ENCODE measurements around the gene ARHGAP22. TPM values are rescaled to one million over a fixed set of nuclear protein-coding genes. Genes with fewer than 3 reads are reported as not detected.
A peak's percentile ranks its signal among the peaks of the same experiment; 100 is the strongest.

The ARHGAP22 gene
- total RNA-seq, 1 donor from 2014 or later = 2.2 TPM

- no peak for DNase-seq
Observed at GRCh38 chr10:48605786-48606529, 1.1 kb upstream of the ARHGAP22 start.

DNA sequence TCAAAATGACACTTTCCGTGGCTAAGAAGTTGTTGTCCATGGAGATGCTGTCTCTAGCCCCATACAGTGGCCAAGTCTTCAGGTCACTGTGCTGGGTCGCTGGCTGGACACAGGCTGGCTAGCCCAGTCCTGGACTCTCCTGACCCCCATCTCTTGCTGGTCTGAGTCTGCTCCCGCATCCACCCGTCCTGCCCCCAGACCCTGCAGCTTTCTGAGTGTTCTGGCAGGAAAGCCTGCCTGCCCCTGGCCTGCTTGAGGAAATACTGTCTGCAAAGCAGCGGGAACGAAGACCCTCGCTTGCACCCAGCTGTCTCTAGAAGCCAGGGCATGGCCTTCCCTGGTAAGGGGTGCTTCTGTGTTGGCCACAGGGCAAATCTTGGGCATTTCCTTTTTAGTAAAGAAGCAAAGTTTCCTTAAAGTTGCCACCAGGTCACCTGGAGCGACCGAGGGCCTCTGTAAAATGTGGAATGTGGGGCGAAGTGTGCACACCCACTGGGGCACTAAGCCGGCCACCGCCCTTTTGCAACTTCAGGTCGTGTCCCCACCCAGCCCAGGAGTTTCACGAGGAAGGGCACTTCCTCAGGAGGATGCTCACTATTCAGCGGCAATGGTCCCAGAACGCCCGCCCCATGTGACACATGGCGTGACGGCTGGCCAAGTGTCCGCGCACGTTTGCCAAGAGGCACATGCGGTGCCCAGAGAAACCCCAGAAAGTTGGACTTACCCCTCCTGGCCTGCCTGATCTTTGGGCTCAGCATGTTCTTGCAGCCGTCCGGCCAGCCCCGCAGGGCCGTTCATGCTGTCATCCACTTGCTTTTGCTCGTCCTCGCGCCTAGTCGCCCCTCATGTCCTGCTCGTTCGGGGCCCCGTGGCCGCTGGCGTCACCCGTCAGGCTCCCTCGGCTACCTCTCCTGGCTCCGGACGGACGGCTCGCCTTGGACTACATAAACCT is 558 bp downstream of the ARHGAP22 start:
- DNase-seq = no peak

DNA sequence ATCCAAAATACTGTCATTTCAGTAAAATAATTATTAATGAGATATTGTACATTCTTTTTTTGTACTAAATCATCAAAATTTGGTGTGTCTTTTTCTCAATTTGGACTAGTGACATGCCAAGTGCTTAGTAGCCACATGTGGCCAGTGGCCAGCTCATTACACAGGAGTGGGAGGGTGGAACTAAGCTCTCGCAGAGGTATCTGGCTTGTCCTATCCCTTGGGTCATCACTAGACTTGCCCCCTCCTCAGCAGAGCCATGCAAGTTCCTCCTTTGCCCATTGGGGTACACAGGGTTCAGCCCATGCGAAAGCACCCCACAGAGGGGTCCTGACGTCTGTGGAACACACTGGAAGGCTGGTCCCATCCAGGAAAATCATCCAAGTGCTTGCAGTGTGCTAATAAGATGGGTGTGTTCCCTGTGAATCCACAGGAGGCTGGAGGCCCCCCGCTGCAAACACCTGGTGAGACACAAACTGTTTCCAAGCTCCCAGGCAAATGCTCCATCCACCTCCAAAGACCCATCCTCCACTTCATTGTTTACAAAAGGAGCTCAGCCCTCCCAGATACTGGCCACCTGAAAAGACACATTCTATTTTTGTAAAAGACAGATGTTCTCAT is 1.3 kb downstream of the ARHGAP22 start:
- no peak for DNase-seq

DNA sequence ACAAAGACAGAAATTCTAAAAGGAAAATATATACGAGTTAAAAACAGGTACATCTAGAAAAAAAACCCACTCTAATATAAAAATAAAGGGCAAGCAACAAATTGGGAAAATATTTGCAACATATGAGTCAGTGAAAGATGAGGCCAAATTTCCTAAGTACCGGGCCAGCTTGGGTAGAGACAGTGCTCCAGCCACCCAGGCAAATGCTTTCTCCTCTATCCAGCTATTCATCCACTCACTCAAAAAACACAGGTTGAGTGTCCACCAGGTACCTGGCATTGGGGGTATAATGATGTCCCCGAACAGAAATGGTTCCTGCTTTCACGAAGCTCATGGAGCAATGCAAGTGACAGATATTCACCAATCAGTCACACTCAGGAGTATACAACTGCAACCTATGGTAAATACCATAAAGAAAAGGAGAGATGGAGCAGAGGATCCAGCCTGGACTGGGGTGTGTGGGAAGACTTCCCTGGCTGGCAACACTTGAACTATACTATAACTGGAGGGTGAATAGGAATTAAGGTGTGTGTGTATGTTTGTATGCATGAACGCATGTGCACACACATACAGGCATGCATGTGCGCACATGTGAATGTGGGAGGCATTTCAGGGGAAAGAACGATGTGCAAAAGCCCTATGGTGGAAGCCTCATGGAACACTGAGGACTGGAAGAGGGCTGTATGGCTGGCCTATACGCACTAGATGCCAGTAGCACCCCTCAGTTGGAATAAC is 2.3 kb downstream of the ARHGAP22 start:
- no peak for DNase-seq

DNA sequence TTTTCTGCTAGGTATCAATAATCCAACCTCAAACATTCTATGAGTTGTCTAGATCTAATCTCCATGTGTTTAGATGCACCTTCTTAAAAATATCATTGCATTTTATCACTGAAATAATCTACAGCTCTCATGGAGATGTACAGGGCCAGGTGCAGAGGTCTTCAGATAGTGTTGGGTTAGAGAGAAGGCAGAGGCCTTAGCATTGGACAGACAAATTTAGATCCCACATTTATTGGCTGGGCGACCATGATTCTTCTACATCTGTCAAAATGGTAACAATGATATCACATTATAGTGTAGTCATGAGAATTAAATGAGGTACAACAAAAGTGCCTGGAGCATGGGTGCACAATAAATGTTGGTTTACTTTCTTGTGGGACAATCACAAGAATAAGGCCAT is 3.1 kb downstream of the ARHGAP22 start:
- DNase-seq = no peak

GRCh38 chr10:48600645-48601505 is 4.0 kb downstream of the ARHGAP22 start:
- no peak for DNase-seq

DNA sequence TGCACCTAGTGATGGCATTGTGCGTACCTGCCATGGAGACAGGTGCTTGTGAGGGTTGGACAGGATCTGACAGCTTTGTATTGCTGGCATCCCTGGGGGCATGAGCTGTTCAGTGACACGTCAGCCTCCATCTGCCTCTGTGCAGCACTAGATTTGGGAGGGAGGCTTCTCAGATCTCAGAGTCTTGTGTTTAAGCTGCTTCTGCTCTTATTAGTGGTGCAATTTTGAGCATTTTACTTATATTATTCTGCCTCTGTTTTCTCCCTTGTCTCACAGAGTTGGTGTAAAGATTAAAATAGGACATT is 5.1 kb downstream of the ARHGAP22 start:
- DNase-seq = no peak

GRCh38 chr10:48598936-48599829 is 5.7 kb downstream of the ARHGAP22 start:
- no peak for DNase-seq

DNA sequence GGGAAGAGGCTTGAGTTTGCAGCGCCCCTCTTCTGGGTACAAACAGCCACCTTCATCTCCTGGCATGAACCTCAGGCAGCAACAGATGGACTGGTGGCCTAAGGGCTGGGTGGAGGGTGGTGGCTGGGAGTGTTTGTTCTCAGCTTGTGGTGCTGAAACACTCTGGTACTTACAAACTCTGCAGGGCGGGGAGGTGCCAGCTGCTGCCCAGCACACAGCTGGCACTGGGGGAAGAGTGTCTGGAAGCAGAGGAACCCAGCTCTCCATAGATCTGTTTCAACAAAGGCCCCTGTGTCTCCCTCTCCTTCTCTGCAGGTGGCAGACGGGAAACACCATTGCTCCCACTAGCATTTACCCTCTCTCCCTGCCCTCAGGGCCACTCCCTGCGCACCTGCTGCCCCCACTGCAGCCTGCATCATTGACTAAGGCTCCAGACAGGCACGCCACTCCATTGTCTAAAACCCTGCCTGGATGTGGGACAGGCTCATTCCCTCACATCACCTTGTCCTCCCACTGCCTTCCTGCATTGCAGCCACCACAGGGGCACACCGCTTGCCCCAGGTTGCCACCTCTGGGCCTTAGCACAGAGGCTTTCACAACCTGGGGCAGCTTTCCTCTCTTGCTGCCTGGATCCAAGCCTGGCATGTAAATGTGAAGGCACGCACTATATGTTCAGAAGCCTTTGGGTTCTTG is 6.5 kb downstream of the ARHGAP22 start:
- DNase-seq = peak; percentile 71

- DNase-seq = no peak
Observed at GRCh38 chr10:48595539-48595932, 9.3 kb downstream of the ARHGAP22 start.

GRCh38 chr10:48594803-48595538 is 9.9 kb downstream of the ARHGAP22 start:
- no peak for DNase-seq

DNA sequence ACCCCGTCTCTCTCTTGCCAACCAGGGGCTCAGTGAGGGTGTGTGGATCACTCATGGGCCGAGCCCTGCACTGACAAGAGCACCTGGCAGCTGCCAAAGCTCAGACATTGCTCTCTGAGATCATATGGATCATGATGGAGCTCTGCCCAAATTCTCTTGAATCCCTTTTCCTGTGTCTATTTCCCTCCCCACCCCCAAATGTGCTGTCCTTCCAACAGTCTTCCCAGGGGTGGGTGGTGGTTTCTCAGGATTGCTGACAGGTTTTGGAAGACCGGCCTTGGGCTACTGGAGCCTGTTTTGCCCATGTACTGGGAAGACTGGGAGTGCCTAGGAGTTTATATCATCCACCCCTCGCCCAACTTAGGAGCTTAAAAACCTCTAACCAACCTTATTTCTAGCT is 10.5 kb downstream of the ARHGAP22 start:
- no peak for DNase-seq

- DNase-seq = no peak
Observed at GRCh38 chr10:48592346-48592745, 12.5 kb downstream of the ARHGAP22 start.

DNA sequence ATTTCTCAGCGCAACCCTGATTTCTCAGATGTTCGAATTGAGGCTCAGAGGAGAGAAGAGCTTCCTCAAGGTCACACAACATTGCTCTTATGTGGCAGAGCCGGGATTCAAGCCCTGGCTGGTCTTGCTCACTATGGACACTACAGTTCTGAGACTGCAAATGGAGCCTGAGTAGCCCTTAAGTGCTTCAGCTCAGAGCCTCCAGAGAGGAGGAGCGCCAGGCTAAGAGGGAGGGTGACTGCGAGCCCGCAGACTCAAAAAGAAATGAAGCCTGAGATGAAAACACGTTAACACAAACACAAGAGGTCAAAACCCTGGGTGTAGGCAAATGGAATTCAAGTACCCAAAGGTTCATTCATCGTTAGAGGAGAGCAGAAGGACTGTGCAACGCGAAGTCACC is 13.9 kb downstream of the ARHGAP22 start:
- no peak for DNase-seq

DNA sequence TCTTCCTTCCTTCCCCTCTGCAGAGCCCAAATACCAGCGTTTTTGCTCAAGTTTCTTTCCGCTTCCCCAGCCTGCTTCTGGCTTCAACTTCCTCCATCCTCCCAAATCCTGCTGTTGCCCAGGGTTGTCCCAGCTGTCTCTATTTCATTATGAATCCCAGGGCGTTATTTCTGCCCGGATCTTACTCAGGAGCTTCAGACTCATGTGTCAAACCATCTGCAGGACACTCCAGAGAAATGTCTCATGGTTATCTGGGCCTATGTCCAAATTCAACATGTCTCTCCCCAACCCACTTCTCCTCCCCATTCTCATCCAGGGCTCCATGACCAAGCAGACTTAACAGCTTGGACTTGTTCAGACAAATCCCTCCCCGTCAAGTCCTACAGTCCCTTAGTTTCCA is 15.6 kb downstream of the ARHGAP22 start:
- no peak for DNase-seq

- no peak for DNase-seq
Observed at GRCh38 chr10:48587819-48588218, 17.1 kb downstream of the ARHGAP22 start.

DNA sequence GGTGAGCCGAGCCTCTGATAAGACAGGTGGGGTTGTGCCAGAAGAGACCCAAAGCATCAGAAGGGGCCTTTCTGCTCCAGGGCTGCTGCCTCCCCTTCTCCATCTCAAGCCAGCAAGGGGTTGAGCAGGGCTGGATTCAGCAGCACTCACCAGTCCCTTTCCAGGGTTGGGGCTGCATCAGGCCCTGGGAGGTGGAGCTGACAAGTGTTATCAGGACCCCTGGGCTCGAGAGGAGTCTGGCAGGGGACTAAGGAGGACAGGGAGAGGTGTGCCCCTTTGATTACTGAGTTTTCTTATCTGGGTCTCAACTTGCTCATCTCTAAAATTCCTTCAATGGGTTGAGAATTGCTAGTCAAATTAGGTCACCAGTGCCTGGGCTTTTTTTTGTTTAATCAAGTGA is 17.8 kb downstream of the ARHGAP22 start:
- DNase-seq = no peak

- peak; percentile 26 for DNase-seq
Observed at GRCh38 chr10:48582970-48583369, 21.9 kb downstream of the ARHGAP22 start.

DNA sequence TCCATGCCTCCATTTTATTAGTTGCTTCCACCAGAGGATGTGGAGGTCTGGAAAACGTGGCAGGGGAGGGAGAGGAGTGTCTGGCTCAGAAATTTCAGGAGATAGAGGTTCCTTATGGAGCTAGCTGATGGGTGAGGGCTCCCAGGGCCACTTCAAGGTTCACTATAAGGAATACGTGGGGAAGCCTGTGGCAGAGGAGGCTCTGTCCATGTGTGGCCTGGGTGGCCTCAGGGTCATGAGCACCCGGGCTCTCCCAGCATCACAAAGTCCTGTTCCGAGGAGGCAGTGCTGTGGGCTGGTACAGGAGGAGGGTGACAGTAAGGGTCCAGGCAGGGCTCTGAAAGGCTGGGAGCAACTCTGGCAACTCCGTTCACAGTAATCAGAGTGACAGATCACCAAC is 24.6 kb downstream of the ARHGAP22 start:
- no peak for DNase-seq
